GM23338 (cell line): Measurements from ENCODE around the gene CDKAL1. TPM values are rescaled to one million over a fixed set of nuclear protein-coding genes. Genes with fewer than 3 reads are reported as not detected.

Experiments
- ATAC-seq: fragments of 200-7000 bp; cut with Tn5 transposase; 3 replicates; pipeline ENCODE4 v1.9.1; 2020
- DNase-seq: peaks from one replicate; pipeline ENCODE4 v3.0.0-alpha.2; 2015; ENCODE audit warnings: low spot score
- H2AFZ ChIP-seq: fragments of 200-600 bp; sonication (generic); 2 replicates; pipeline ENCODE4 v1.8.0; 2016; ENCODE audit warnings: antibody characterized with exemption, mild to moderate bottlenecking, moderate library complexity
- H3F3A ChIP-seq: fragments of 200-600 bp; sonication (generic); replicated peaks from 2 replicates; pipeline ENCODE4 v1.8.0; 2017; ENCODE audit warnings: antibody characterized with exemption, mixed run types, low read depth
- H3K27ac ChIP-seq: fragments of 200-600 bp; sonication (generic); 2 replicates; pipeline ENCODE4 v1.6.1; 2016; ENCODE audit warnings: low read depth
- H3K27me3 ChIP-seq: fragments of 200-600 bp; sonication (generic); 2 replicates; pipeline ENCODE4 v1.8.0; 2016; ENCODE audit warnings: mild to moderate bottlenecking, mixed run types, moderate library complexity; ENCODE audit not compliant: insufficient read depth
- H3K36me3 ChIP-seq: fragments of 200-600 bp; sonication (generic); 2 replicates; pipeline ENCODE4 v1.8.0; 2016; ENCODE audit warnings: mild to moderate bottlenecking; ENCODE audit not compliant: insufficient read depth
- H3K4me1 ChIP-seq: fragments of 200-600 bp; sonication (generic); 2 replicates; pipeline ENCODE4 v1.8.0; 2016; ENCODE audit warnings: mild to moderate bottlenecking, moderate library complexity; ENCODE audit not compliant: insufficient read depth
- H3K4me2 ChIP-seq: fragments of 200-600 bp; sonication (generic); 2 replicates; pipeline ENCODE4 v1.7.1; 2017; ENCODE audit warnings: mixed run types
- H3K4me3 ChIP-seq: fragments of 200-600 bp; sonication (generic); 2 replicates; pipeline ENCODE4 v1.6.1; 2016; ENCODE audit warnings: mixed run types
- H3K79me2 ChIP-seq: fragments of 200-600 bp; sonication (generic); replicated peaks from 2 replicates; pipeline ENCODE4 v1.8.0; 2017; ENCODE audit warnings: mild to moderate bottlenecking; ENCODE audit not compliant: insufficient read depth
- H3K9me2 ChIP-seq: fragments of 200-600 bp; sonication (generic); 2 replicates; pipeline ENCODE4 v1.8.0; 2017; ENCODE audit not compliant: insufficient read depth
- H4K20me1 ChIP-seq: fragments of 200-600 bp; sonication (generic); replicated peaks from 2 replicates; pipeline ENCODE4 v1.8.0; 2017; ENCODE audit warnings: mild to moderate bottlenecking; ENCODE audit not compliant: insufficient read depth
- H3K27ac Mint-ChIP-seq: 2 replicates; pipeline ENCODE4 v1.8.0; 2020; ENCODE audit warnings: inconsistent platforms, mild to moderate bottlenecking, moderate library complexity, mixed read lengths
- H3K27me3 Mint-ChIP-seq: 3 replicates; pipeline ENCODE4 v1.8.0; 2022; ENCODE audit warnings: low read depth, mild to moderate bottlenecking, moderate library complexity, mixed read lengths, inconsistent platforms; ENCODE audit not compliant: insufficient read depth, poor library complexity
- H3K36me3 Mint-ChIP-seq: 3 replicates; pipeline ENCODE4 v1.8.0; 2021; ENCODE audit warnings: low read depth, mild to moderate bottlenecking, inconsistent platforms, moderate library complexity, mixed read lengths
- H3K4me1 Mint-ChIP-seq: 3 replicates; pipeline ENCODE4 v1.8.0; 2020; ENCODE audit warnings: mild to moderate bottlenecking, inconsistent platforms, mixed read lengths
- H3K4me3 Mint-ChIP-seq: 3 replicates; pipeline ENCODE4 v1.8.0; 2021; ENCODE audit warnings: moderate library complexity, mild to moderate bottlenecking, inconsistent platforms, mixed read lengths
- H3K9me3 Mint-ChIP-seq: 3 replicates; pipeline ENCODE4 v1.8.0; 2020; ENCODE audit warnings: moderate library complexity, mild to moderate bottlenecking, inconsistent platforms, mixed read lengths
- CREB1 ChIP-seq: fragments of 250-450 bp; sonication (Bioruptor Pico); IDR thresholded peaks from 2 replicates; pipeline ENCODE4 v1.5.0; 2020; ENCODE audit warnings: low read depth, mild to moderate bottlenecking, moderate library complexity
- EZH2phosphoT487 ChIP-seq: fragments of 200-600 bp; sonication (generic); IDR thresholded peaks from one replicate; pipeline ENCODE4 v1.8.1; 2018; ENCODE audit warnings: antibody characterized with exemption; ENCODE audit not compliant: unreplicated experiment
- NANOG ChIP-seq: IDR thresholded peaks from 2 replicates; pipeline ENCODE4 v1.6.1; 2016; ENCODE audit warnings: antibody characterized with exemption, borderline replicate concordance
- POLR2AphosphoS5 ChIP-seq: IDR thresholded peaks from 2 replicates; pipeline ENCODE4 v1.6.1; 2016; ENCODE audit warnings: antibody characterized with exemption, low read depth
- STAT1 ChIP-seq: IDR thresholded peaks from one replicate; pipeline ENCODE4 v1.6.1; 2016; ENCODE audit warnings: antibody characterized with exemption; ENCODE audit not compliant: unreplicated experiment
- ZNF331 ChIP-seq: fragments of 250-450 bp; sonication (Bioruptor Pico); IDR thresholded peaks from 2 replicates; pipeline ENCODE4 v1.5.0; 2020; ENCODE audit warnings: low read depth, mild to moderate bottlenecking, moderate library complexity
- polyA plus RNA-seq: library from polyadenylated mRNA; unstranded; fragments of >200 nt; fragmentation: Nextera tagmentation; extraction: Ambion mirVana; gene quantifications from 2 replicates; pipeline ENCODE4 v1.2.1, GENCODE V29; 2016
- total RNA-seq: library from RNA; depleted of rRNA; stranded (reverse); fragments of >200 nt; shearing (Covaris generic); gene quantifications from 2 replicates; pipeline ENCODE4 v1.2.3, GENCODE V29; 2014
- TF ChIP-seq, protein P1 (sequence below): fragments of 250-450 bp; sonication (Bioruptor Pico); IDR thresholded peaks from 2 replicates; pipeline ENCODE4 v1.5.0; 2020; ENCODE audit warnings: mild to moderate bottlenecking, moderate library complexity
- TF ChIP-seq, protein P2 (sequence below): IDR thresholded peaks from one replicate; pipeline ENCODE4 v1.6.1; 2018; ENCODE audit warnings: antibody characterized with exemption; ENCODE audit not compliant: unreplicated experiment

The CDKAL1 gene
- total and polyA plus RNA-seq, 2 experiments from 2014 or later = 17.8 to 35.0 TPM

DNA sequence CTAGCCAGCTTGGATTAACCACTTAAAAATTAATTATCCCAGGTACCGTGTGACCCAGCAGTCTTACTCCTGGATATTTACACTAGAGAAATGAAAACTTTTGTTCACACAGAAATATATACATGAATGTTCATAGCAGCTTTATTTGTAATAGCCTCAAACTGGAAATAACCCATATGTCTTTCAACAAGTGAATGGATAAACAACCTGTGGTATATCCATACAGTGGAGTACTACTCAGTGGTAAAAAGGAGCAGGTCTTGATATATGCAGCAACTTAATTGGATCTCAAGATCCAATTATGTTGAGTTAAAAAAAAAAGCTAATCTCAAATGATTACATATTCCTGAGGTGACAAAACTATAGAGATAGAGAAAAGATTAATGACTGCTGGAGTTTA, 381.4 kb downstream of the CDKAL1 start (continued):
- TF ChIP-seq, protein P1, sequence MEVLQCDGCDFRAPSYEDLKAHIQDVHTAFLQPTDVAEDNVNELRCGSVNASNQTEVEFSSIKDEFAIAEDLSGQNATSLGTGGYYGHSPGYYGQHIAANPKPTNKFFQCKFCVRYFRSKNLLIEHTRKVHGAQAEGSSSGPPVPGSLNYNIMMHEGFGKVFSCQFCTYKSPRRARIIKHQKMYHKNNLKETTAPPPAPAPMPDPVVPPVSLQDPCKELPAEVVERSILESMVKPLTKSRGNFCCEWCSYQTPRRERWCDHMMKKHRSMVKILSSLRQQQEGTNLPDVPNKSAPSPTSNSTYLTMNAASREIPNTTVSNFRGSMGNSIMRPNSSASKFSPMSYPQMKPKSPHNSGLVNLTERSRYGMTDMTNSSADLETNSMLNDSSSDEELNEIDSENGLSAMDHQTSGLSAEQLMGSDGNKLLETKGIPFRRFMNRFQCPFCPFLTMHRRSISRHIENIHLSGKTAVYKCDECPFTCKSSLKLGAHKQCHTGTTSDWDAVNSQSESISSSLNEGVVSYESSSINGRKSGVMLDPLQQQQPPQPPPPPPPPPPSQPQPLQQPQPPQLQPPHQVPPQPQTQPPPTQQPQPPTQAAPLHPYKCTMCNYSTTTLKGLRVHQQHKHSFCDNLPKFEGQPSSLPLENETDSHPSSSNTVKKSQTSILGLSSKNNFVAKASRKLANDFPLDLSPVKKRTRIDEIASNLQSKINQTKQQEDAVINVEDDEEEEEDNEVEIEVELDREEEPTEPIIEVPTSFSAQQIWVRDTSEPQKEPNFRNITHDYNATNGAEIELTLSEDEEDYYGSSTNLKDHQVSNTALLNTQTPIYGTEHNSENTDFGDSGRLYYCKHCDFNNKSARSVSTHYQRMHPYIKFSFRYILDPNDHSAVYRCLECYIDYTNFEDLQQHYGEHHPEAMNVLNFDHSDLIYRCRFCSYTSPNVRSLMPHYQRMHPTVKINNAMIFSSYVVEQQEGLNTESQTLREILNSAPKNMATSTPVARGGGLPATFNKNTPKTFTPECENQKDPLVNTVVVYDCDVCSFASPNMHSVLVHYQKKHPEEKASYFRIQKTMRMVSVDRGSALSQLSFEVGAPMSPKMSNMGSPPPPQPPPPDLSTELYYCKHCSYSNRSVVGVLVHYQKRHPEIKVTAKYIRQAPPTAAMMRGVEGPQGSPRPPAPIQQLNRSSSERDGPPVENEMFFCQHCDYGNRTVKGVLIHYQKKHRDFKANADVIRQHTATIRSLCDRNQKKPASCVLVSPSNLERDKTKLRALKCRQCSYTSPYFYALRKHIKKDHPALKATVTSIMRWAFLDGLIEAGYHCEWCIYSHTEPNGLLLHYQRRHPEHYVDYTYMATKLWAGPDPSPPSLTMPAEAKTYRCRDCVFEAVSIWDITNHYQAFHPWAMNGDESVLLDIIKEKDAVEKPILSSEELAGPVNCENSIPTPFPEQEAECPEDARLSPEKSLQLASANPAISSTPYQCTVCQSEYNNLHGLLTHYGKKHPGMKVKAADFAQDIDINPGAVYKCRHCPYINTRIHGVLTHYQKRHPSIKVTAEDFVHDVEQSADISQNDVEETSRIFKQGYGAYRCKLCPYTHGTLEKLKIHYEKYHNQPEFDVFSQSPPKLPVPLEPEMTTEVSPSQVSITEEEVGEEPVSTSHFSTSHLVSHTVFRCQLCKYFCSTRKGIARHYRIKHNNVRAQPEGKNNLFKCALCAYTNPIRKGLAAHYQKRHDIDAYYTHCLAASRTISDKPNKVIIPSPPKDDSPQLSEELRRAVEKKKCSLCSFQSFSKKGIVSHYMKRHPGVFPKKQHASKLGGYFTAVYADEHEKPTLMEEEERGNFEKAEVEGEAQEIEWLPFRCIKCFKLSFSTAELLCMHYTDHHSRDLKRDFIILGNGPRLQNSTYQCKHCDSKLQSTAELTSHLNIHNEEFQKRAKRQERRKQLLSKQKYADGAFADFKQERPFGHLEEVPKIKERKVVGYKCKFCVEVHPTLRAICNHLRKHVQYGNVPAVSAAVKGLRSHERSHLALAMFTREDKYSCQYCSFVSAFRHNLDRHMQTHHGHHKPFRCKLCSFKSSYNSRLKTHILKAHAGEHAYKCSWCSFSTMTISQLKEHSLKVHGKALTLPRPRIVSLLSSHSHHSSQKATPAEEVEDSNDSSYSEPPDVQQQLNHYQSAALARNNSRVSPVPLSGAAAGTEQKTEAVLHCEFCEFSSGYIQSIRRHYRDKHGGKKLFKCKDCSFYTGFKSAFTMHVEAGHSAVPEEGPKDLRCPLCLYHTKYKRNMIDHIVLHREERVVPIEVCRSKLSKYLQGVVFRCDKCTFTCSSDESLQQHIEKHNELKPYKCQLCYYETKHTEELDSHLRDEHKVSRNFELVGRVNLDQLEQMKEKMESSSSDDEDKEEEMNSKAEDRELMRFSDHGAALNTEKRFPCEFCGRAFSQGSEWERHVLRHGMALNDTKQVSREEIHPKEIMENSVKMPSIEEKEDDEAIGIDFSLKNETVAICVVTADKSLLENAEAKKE (CRISPR knock-in tag) = no peak
- TF ChIP-seq, protein P2, sequence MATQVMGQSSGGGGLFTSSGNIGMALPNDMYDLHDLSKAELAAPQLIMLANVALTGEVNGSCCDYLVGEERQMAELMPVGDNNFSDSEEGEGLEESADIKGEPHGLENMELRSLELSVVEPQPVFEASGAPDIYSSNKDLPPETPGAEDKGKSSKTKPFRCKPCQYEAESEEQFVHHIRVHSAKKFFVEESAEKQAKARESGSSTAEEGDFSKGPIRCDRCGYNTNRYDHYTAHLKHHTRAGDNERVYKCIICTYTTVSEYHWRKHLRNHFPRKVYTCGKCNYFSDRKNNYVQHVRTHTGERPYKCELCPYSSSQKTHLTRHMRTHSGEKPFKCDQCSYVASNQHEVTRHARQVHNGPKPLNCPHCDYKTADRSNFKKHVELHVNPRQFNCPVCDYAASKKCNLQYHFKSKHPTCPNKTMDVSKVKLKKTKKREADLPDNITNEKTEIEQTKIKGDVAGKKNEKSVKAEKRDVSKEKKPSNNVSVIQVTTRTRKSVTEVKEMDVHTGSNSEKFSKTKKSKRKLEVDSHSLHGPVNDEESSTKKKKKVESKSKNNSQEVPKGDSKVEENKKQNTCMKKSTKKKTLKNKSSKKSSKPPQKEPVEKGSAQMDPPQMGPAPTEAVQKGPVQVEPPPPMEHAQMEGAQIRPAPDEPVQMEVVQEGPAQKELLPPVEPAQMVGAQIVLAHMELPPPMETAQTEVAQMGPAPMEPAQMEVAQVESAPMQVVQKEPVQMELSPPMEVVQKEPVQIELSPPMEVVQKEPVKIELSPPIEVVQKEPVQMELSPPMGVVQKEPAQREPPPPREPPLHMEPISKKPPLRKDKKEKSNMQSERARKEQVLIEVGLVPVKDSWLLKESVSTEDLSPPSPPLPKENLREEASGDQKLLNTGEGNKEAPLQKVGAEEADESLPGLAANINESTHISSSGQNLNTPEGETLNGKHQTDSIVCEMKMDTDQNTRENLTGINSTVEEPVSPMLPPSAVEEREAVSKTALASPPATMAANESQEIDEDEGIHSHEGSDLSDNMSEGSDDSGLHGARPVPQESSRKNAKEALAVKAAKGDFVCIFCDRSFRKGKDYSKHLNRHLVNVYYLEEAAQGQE = no peak
- TF ChIP-seq NANOG = no peak
- TF ChIP-seq POLR2AphosphoS5 = no peak

DNA sequence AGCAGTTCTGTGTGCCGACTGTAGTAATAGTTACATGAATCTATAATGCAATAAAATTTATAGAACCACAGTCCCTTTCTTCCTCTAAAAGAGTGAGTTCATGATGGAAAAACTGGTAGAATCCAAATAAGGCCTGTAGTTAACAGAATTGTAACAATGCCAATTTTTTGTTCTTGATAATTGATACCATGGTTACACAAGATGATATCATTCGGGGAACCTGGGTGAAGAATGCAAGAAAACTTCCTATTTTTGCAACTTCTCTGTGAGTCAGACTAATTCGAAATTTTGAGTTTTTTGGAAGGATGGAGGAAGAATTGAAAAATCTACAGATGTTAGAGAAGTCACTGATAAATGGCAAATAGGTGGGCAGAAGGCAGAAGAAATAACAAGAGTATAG, 381.8 kb downstream of the CDKAL1 start:
- no peaks in the 10 kb centered on the region for H3K79me2 ChIP-seq
- no peak overlapping the region for H3K4me3 ChIP-seq
- no peaks in the 10 kb centered on the region for H4K20me1 ChIP-seq
- no peak overlapping the region for H3K27ac Mint-ChIP-seq
- peaks cover 26% of the 10 kb centered on the region for H3K9me3 Mint-ChIP-seq
- H3K4me1 ChIP-seq = peaks cover 21% of the 10 kb centered on the region
- no peak overlapping the region for H3K4me2 ChIP-seq
- no peak overlapping the region for H3K4me3 Mint-ChIP-seq
- H3K27me3 ChIP-seq = no peaks in the 10 kb centered on the region
- no peaks in the 10 kb centered on the region for H3K27me3 Mint-ChIP-seq
- peaks cover 35% of the 10 kb centered on the region for H3K36me3 Mint-ChIP-seq
- TF ChIP-seq EZH2phosphoT487 (no peak), NANOG (no peak), STAT1 (no peak), CREB1 (CRISPR knock-in tag) (no peak), POLR2AphosphoS5 (no peak), ZNF331 (CRISPR knock-in tag) (no peak)
- TF ChIP-seq, protein P2 = no peak
- no peak overlapping the region for H2AFZ ChIP-seq
- peaks cover 29% of the 10 kb centered on the region; the same call in 2 of the 3 replicates for H3K4me1 Mint-ChIP-seq
- H3K9me2 ChIP-seq = peaks cover 5% of the 10 kb centered on the region; the same call in 1 of the 2 replicates
- H3F3A ChIP-seq = no peaks in the 10 kb centered on the region
- ATAC-seq = no peak
- DNase-seq = no peak
- H3K36me3 ChIP-seq = peaks cover 4% of the 10 kb centered on the region
- no peak overlapping the region for H3K27ac ChIP-seq
